GM12878 (cell line): ENCODE results near the gene EMID1. TPM values are rescaled to one million over a fixed set of nuclear protein-coding genes. Genes with fewer than 3 reads are reported as not detected.

ENCODE experiments used
- CHD2 ChIP-seq: IDR thresholded peaks from 2 replicates; pipeline ENCODE4 v1.6.1; 2011; ENCODE audit warnings: low read depth, low read length, improper control_type of control experiment, borderline replicate concordance
- ESRRA ChIP-seq: IDR thresholded peaks from 2 replicates; pipeline ENCODE4 v1.6.1; 2012; ENCODE audit warnings: mild to moderate bottlenecking, low read length, improper control_type of control experiment
- EZH2 ChIP-seq: IDR thresholded peaks from 2 replicates; pipeline ENCODE4 v1.6.1; 2012; ENCODE audit warnings: low read depth, mild to moderate bottlenecking, control low read depth, inconsistent platforms, low read length, borderline replicate concordance; ENCODE audit not compliant: control insufficient read depth
- IRF3 ChIP-seq: fragments of 450-650 bp; IDR thresholded peaks from 2 replicates; pipeline ENCODE4 v1.6.1; 2014; ENCODE audit warnings: mild to moderate bottlenecking
- JUNB ChIP-seq: IDR thresholded peaks from 2 replicates; pipeline ENCODE4 v1.6.1; 2016; ENCODE audit warnings: antibody characterized with exemption, mild to moderate bottlenecking
- NFXL1 ChIP-seq: fragments of 450-650 bp; IDR thresholded peaks from 2 replicates; pipeline ENCODE4 v1.6.1; 2017; ENCODE audit warnings: antibody characterized with exemption, mild to moderate bottlenecking, borderline replicate concordance
- NRF1 ChIP-seq: conservative IDR thresholded peaks from 2 replicates; pipeline ENCODE4 v1.6.1; 2011; ENCODE audit warnings: mild to moderate bottlenecking, low read depth, low read length, improper control_type of control experiment
- RB1 ChIP-seq: fragments of 450-650 bp; formaldehyde crosslinking; IDR thresholded peaks from 2 replicates; pipeline ENCODE4 v1.6.1; 2017; ENCODE audit warnings: mild to moderate bottlenecking, borderline replicate concordance
- YY1 ChIP-seq: IDR thresholded peaks from 2 replicates; pipeline ENCODE4 v1.6.1; 2011; ENCODE audit warnings: low read depth, mild to moderate bottlenecking, low read length
- ZNF687 ChIP-seq: fragments of 450-650 bp; IDR thresholded peaks from 2 replicates; pipeline ENCODE4 v1.6.1; 2017; ENCODE audit warnings: mild to moderate bottlenecking, moderate library complexity
- polyA plus RNA-seq, 11 experiments: library from polyadenylated mRNA; depleted of rRNA in 4 of 11; unstranded in 6 of 11; stranded (reverse) in 5 of 11; fragments of >200 nt; fragmentation: Nextera tagmentation in 4 of 11; fragmentation: Illumina TruSeq in 1 of 11; extraction: Ambion mirVana in 4 of 11; extraction: Trizol in 1 of 11; gene quantifications; 1 replicate in 1 of 11; 2 replicates in 10 of 11; pipeline versions ENCODE4 v1.2.1 to v1.2.3, GENCODE V29; 2011 to 2016; ENCODE audit warnings: inconsistent platforms in 2 of 11, missing spikeins in 2 of 11, low read depth in 1 of 11
- total RNA-seq, 4 experiments: library from RNA; depleted of rRNA in 3 of 4; stranded (reverse); fragments of >200 nt in 3 of 4; fragmentation: Illumina TruSeq in 1 of 4; extraction: Trizol in 1 of 4; gene quantifications; 2 replicates each; pipeline versions ENCODE4 v1.2.1 to v1.2.3, GENCODE V29; 2013 to 2021

The EMID1 gene
- total and polyA plus RNA-seq, 10 of the 15 experiments (the other 5 are each of a cell fraction or from before 2014, with no cell fraction given) = 1.2 to 60.3 (median 12.0) TPM

- TF ChIP-seq ZNF687 (no peak), CHD2 (no peak), JUNB (no peak), NFXL1 (no peak), YY1 (no peak), ESRRA (no peak), IRF3 (no peak), EZH2 (no peak), NRF1 (no peak), RB1 (no peak)
These were observed 19.2 kb downstream of the EMID1 start (continued) for GRCh38 chr22:29224859-29225410.
